IMR-90 (cell line): Measurements from ENCODE around the gene IQGAP2. TPM values are rescaled to one million over a fixed set of nuclear protein-coding genes. Genes with fewer than 3 reads are reported as not detected.
A peak's percentile ranks its signal among the peaks of the same experiment; 100 is the strongest.

Experiments used
- ATAC-seq: fragments of 200-7000 bp; cut with Tn5 transposase; 2 replicates; pipeline ENCODE4 v1.9.1; 2020; ENCODE audit warnings: low read depth, mild to moderate bottlenecking, moderate library complexity
- BruUV-seq: library from RNA; stranded (reverse); fragments of 400-500 nt; replicated peaks from 2 replicates; lab custom pipeline; 2021; lab: Mats Ljungman, UMichigan
- CTCF ChIA-PET: fragments of 300-600 bp; formaldehyde crosslinking; extraction: SDS; loops from one replicate; lab custom pipeline; 2021; ENCODE audit warnings: antibody characterized with exemption; lab: Yijun Ruan, JAX
- POLR2A ChIA-PET: fragments of 300-600 bp; sonication (Branson Sonifier 250); formaldehyde crosslinking; loops from one replicate; lab custom pipeline; 2022; ENCODE audit warnings: antibody characterized with exemption; ENCODE audit not compliant: unreplicated experiment; lab: Charles Lee
- DNase-seq: peaks from one replicate; pipeline ENCODE4 v3.0.0; 2013
- H2AFZ ChIP-seq: replicated peaks from 2 replicates; pipeline ENCODE3; 2013; ENCODE audit warnings: low read length, mild to moderate bottlenecking; ENCODE audit not compliant: poor library complexity
- H2AK5ac ChIP-seq: 2 replicates; pipeline ENCODE4 v1.6.1; 2013; ENCODE audit warnings: low read depth, low read length, inconsistent platforms
- H2AK9ac ChIP-seq: replicated peaks from 2 replicates; pipeline ENCODE3; 2013; ENCODE audit warnings: mild to moderate bottlenecking, low read depth, low read length, moderate library complexity; ENCODE audit not compliant: poor library complexity
- H2BK120ac ChIP-seq: 2 replicates; pipeline ENCODE4 v1.6.1; 2013; ENCODE audit warnings: low read depth, low read length, inconsistent platforms
- H2BK15ac ChIP-seq: 3 replicates; pipeline ENCODE4 v1.6.1; 2013; ENCODE audit warnings: low read depth, low read length, inconsistent platforms
- H2BK20ac ChIP-seq: 2 replicates; pipeline ENCODE4 v1.6.1; 2013; ENCODE audit warnings: low read depth, mild to moderate bottlenecking, inconsistent platforms, low read length, moderate library complexity
- H2BK5ac ChIP-seq: 2 replicates; pipeline ENCODE4 v1.6.1; 2013; ENCODE audit warnings: mild to moderate bottlenecking, low read depth, low read length, inconsistent platforms; ENCODE audit not compliant: poor library complexity, severe bottlenecking
- H3K14ac ChIP-seq: replicated peaks from 2 replicates; pipeline ENCODE4 v1.6.1; 2013; ENCODE audit warnings: low read depth, low read length, inconsistent platforms
- H3K18ac ChIP-seq: 2 replicates; pipeline ENCODE4 v1.6.1; 2013; ENCODE audit warnings: low read depth, low read length, control low read depth
- H3K23ac ChIP-seq: 2 replicates; pipeline ENCODE4 v1.6.1; 2013; ENCODE audit warnings: low read depth, low read length, inconsistent platforms
- H3K27ac ChIP-seq: 2 replicates; pipeline ENCODE4 v1.5.1; 2013; ENCODE audit warnings: mild to moderate bottlenecking, control low read depth, low read length; ENCODE audit not compliant: insufficient read depth
- H3K27me3 ChIP-seq: 2 replicates; pipeline ENCODE4 v1.6.1; 2013; ENCODE audit warnings: low read length; ENCODE audit not compliant: control insufficient read depth, insufficient read depth
- H3K36me3 ChIP-seq: 2 replicates; pipeline ENCODE4 v1.6.1; 2013; ENCODE audit warnings: low read length, mixed read lengths; ENCODE audit not compliant: control insufficient read depth, insufficient read depth
- H3K4ac ChIP-seq: 2 replicates; pipeline ENCODE4 v1.6.1; 2013; ENCODE audit warnings: low read depth, low read length, inconsistent platforms
- H3K4me1 ChIP-seq: 2 replicates; pipeline ENCODE4 v1.6.1; 2013; ENCODE audit warnings: low read length, mixed read lengths; ENCODE audit not compliant: control insufficient read depth, insufficient read depth
- H3K4me2 ChIP-seq: 2 replicates; pipeline ENCODE4 v1.6.1; 2013; ENCODE audit warnings: low read depth, mild to moderate bottlenecking, control low read depth, low read length, moderate library complexity
- H3K4me3 ChIP-seq: 2 replicates; pipeline ENCODE4 v1.5.1; 2013; ENCODE audit warnings: low read depth, mild to moderate bottlenecking, control low read depth, low read length, moderate library complexity; ENCODE audit not compliant: insufficient read depth
- H3K56ac ChIP-seq: 2 replicates; pipeline ENCODE4 v1.6.1; 2013; ENCODE audit warnings: low read length, inconsistent platforms; ENCODE audit not compliant: insufficient read depth; ENCODE audit errors: extremely low read depth
- H3K79me1 ChIP-seq, 2 experiments: 2 replicates each; pipeline ENCODE4 v1.6.1; 2013; ENCODE audit warnings: low read length in 2 of 2, inconsistent platforms in 1 of 2, low read depth in 1 of 2
- H3K9ac ChIP-seq: 2 replicates; pipeline ENCODE4 v1.6.1; 2013; ENCODE audit warnings: low read depth, low read length, control low read depth
- H3K9me1 ChIP-seq: 2 replicates; pipeline ENCODE4 v1.6.1; 2013; ENCODE audit warnings: low read length, inconsistent platforms; ENCODE audit not compliant: insufficient read depth
- H3K9me3 ChIP-seq: 2 replicates; pipeline ENCODE4 v1.6.1; 2013; ENCODE audit warnings: low read length; ENCODE audit not compliant: control insufficient read depth, insufficient read depth
- H4K20me1 ChIP-seq: 2 replicates; pipeline ENCODE4 v1.6.1; 2013; ENCODE audit warnings: low read length, inconsistent platforms; ENCODE audit not compliant: insufficient read depth
- H4K5ac ChIP-seq: 2 replicates; pipeline ENCODE4 v1.6.1; 2013; ENCODE audit warnings: mild to moderate bottlenecking, low read depth, low read length, control low read depth
- H4K8ac ChIP-seq, 2 experiments: 2 replicates each; pipeline ENCODE4 v1.6.1; 2013; ENCODE audit warnings: low read depth in 2 of 2, low read length in 2 of 2, control low read depth in 1 of 2, inconsistent platforms in 1 of 2
- H4K91ac ChIP-seq: 2 replicates; pipeline ENCODE4 v1.6.1; 2013; ENCODE audit warnings: low read depth, low read length, inconsistent platforms; ENCODE audit not compliant: insufficient read depth
- CEBPB ChIP-seq: IDR thresholded peaks from 2 replicates; pipeline ENCODE4 v1.6.1; 2012; ENCODE audit warnings: low read depth, low read length, improper control_type of control experiment
- CHD1 ChIP-seq: IDR thresholded peaks from 2 replicates; pipeline ENCODE4 v1.6.1; 2012; ENCODE audit warnings: low read depth, low read length, improper control_type of control experiment
- CTCF ChIP-seq: conservative IDR thresholded peaks from 2 replicates; pipeline ENCODE4 v1.5.1; 2012; ENCODE audit warnings: mild to moderate bottlenecking, low read depth, low read length, improper control_type of control experiment
- ELK1 ChIP-seq: fragments of 150-350 bp; IDR thresholded peaks from 2 replicates; pipeline ENCODE4 v1.6.1; 2016; ENCODE audit warnings: low read depth, mild to moderate bottlenecking, low read length, moderate library complexity, borderline replicate concordance
- MXI1 ChIP-seq: IDR thresholded peaks from 2 replicates; pipeline ENCODE4 v1.6.1; 2012; ENCODE audit warnings: low read depth, mild to moderate bottlenecking, low read length, moderate library complexity, borderline replicate concordance
- NFE2L2 ChIP-seq: fragments of 150-350 bp; IDR thresholded peaks from 2 replicates; pipeline ENCODE4 v1.6.1; 2016; ENCODE audit warnings: low read depth, mild to moderate bottlenecking, low read length
- WGBS, 2 experiments: methylation state at CpG; one replicate each; pipeline versions ENCODE4 v1.1.5 to v1.1.7; 2013; ENCODE audit warnings: missing lambda C conversion rate in 2 of 2; ENCODE audit not compliant: insufficient read length in 1 of 2; ENCODE audit errors: extremely low coverage in 2 of 2; 5-methylcytosine and 5-hydroxymethylcytosine counted together
- dilution Hi-C: fragments of 300-500 bp; cut with HindIII; formaldehyde crosslinking; loops from one replicate; pipeline ENCODE4 v1.14.3; 2018; ENCODE audit warnings: low sequenced_read_pairs; ENCODE audit not compliant: unreplicated experiment
- in situ Hi-C: fragments of 300-500 bp; cut with MboI; formaldehyde crosslinking; loops from 3 replicates; pipeline ENCODE4 v1.14.3; 2019; ENCODE audit warnings: low sequenced_read_pairs, inconsistent platforms, mixed read lengths
- intact Hi-C: fragments of 100-400 bp; cut with micrococcal nuclease; formaldehyde crosslinking; loops from 2 replicates; pipeline ENCODE4 v1.10.0; 2022
- polyA plus RNA-seq, 3 experiments: library from polyadenylated mRNA; depleted of rRNA; stranded (reverse); fragments of >200 nt; gene quantifications; 2 replicates each; pipeline ENCODE4 v1.2.3, GENCODE V29; 2012; ENCODE audit warnings: low replicate concordance in 1 of 3
- total RNA-seq: library from RNA; depleted of rRNA; stranded (reverse); fragments of >200 nt; gene quantifications from 2 replicates; pipeline ENCODE4 v1.2.3, GENCODE V29; 2012

IQGAP2 gene
- total and polyA plus RNA-seq, 2 of the 4 experiments (the other 2 are of a cell fraction) = 0.21 to 0.36 TPM

- H3K4me1 ChIP-seq = peaks cover 9% of the 10 kb centered on the region
- H3K9me1 ChIP-seq = 0 out of 2 replicates have a peak, but pooled peaks cover 4% of the 10 kb centered on the region
- H3K23ac ChIP-seq = no peak overlapping the region
- no CpG with 5 or more reads among the region's 2 CpGs for WGBS, 2 experiments
- H4K8ac ChIP-seq = no peak overlapping the region
- no peak for DNase-seq
- no peak overlapping the region for H4K5ac ChIP-seq
- no peak overlapping the region for H3K4me2 ChIP-seq
- no TSS peak for BruUV-seq
- H3K27me3 ChIP-seq = no peaks in the 10 kb centered on the region
- no peak overlapping the region for H3K56ac ChIP-seq
- H3K27ac ChIP-seq = no peak overlapping the region
- peak overlapping the region; percentile 38; the same call in 1 of the 2 replicates for H2BK120ac ChIP-seq
- dilution Hi-C loops (no loop called here), intact Hi-C loops (no loop called here), in situ Hi-C loops (no loop called here)
- H3K4ac ChIP-seq = peak overlapping the region; percentile 45
- ATAC-seq = no peak
- H4K91ac ChIP-seq = no peak overlapping the region
- ChIA-PET POLR2A (no interaction called here), CTCF (no interaction called here)
- no peak overlapping the region for H2AK9ac ChIP-seq
- H3K36me3 ChIP-seq = no peaks in the 10 kb centered on the region
- no peaks in the 10 kb centered on the region for H4K20me1 ChIP-seq
- no peak overlapping the region for H3K9ac ChIP-seq
- H2BK5ac ChIP-seq = no peak overlapping the region
- peak overlapping the region; percentile 14; the same call in 1 of the 2 replicates for H2AK5ac ChIP-seq
- TF ChIP-seq ELK1 (no peak), CHD1 (no peak), CTCF (no peak), CEBPB (no peak), NFE2L2 (no peak), MXI1 (no peak)
- H3K18ac ChIP-seq = no peak overlapping the region; the same call in 1 of the 2 replicates
- no peak overlapping the region for H2AFZ ChIP-seq
- H3K14ac ChIP-seq = no peak overlapping the region
- H3K4me3 ChIP-seq = no peak overlapping the region
- H3K9me3 ChIP-seq = no peaks in the 10 kb centered on the region
- peak overlapping the region; percentile 30; the same call in 1 of the 2 replicates for H2BK20ac ChIP-seq
- no peaks in the 10 kb centered on the region for H3K79me1 ChIP-seq
- 0 out of 3 replicates have a peak overlapping the region, but pooled peaks have one; percentile 32 for H2BK15ac ChIP-seq
Observed at GRCh38 chr5:76700571-76700970, 297.5 kb downstream of the IQGAP2 start.
